ENCODE measurements around the gene CELF2. TPM values are rescaled to one million over a fixed set of nuclear protein-coding genes. Genes with fewer than 3 reads are reported as not detected.
"Not testable (repeated sequence)": the region's sequence is repeated elsewhere in the genome, so short reads cannot be mapped to it uniquely, and the experiment has no call there.

Gene CELF2
- total and polyA plus RNA-seq, 8 donors, result 58.0 to 107 (median 65.9) TPM

GRCh38 chr10:11339660-11340059, 322.0 kb downstream of the CELF2 start:
- peak in 1 of 4 donors; percentile 57 for DNase-seq
- intact Hi-C loops (cut with DNase I), result no loop called here
- no peak overlapping the region for H3K27ac ChIP-seq

GRCh38 chr10:11341283-11341960, 323.8 kb downstream of the CELF2 start:
- Histone ChIP-seq H3K27me3 (no peaks in the 10 kb centered on the region), H3K36me3 (no peaks in the 10 kb centered on the region), H3K27ac (no peak overlapping the region), H3K9me3 (no peaks in the 10 kb centered on the region), H3K4me1 (peaks cover 0 to 18% of the 10 kb centered on the region in 2 donors), H3K4me3 (no peak overlapping the region)
- ATAC-seq (no peak), DNase-seq (no peak)
- TF ChIP-seq CTCF (IDR thresholded peaks at IDR 0.05), result no peak
- intact Hi-C loops (cut with DNase I), result no loop called here

More at GRCh38 chr10:11339660-11340059, 322.0 kb downstream of the CELF2 start:
- no peak for TF ChIP-seq CTCF (IDR thresholded peaks at IDR 0.05)
- Histone ChIP-seq H3K9me3 (no peaks in the 10 kb centered on the region), H3K4me3 (no peak overlapping the region), H3K4me1 (peaks cover 0 to 11% of the 10 kb centered on the region in 2 donors), H3K36me3 (peaks cover 0 to 7% of the 10 kb centered on the region in 2 donors), H3K27me3 (no peaks in the 10 kb centered on the region)
- ATAC-seq, result no peak

- Histone ChIP-seq H3K36me3 (no peaks in the 10 kb centered on the region), H3K4me3 (no peak overlapping the region), H3K27ac (no peak overlapping the region), H3K9me3 (no peaks in the 10 kb centered on the region), H3K4me1 (peaks cover 0 to 18% of the 10 kb centered on the region in 2 donors), H3K27me3 (no peaks in the 10 kb centered on the region)
- DNase-seq, result peak in 1 of 4 donors; percentile 66
- intact Hi-C loops (cut with DNase I), result no loop called here
- ATAC-seq, result no peak
- TF ChIP-seq CTCF (IDR thresholded peaks at IDR 0.05), result no peak
These were observed 326.4 kb downstream of the CELF2 start for GRCh38 chr10:11344081-11344480.

- H3K4me3 ChIP-seq, result no peak overlapping the region
- H3K9me3 ChIP-seq, result no peaks in the 10 kb centered on the region
- intact Hi-C loops (cut with DNase I), result no loop called here
- DNase-seq (peak in 1 of 4 donors; percentile 71), ATAC-seq (no peak)
- no peak for TF ChIP-seq CTCF (IDR thresholded peaks at IDR 0.05)
- no peak overlapping the region for H3K27ac ChIP-seq
- no peaks in the 10 kb centered on the region for H3K36me3 ChIP-seq
- no peaks in the 10 kb centered on the region for H3K27me3 ChIP-seq
- peaks cover 0 to 18% of the 10 kb centered on the region in 2 donors for H3K4me1 ChIP-seq
These were observed 326.9 kb downstream of the CELF2 start for GRCh38 chr10:11344550-11344949.

- DNase-seq (peak in 1 of 4 donors; percentile 68), ATAC-seq (peak; percentile 98)
- TF ChIP-seq CTCF (IDR thresholded peaks at IDR 0.05), result peak in 1 of 2 donors; percentile 11
- Histone ChIP-seq H3K4me3 (no peak overlapping the region), H3K36me3 (no peaks in the 10 kb centered on the region), H3K9me3 (no peaks in the 10 kb centered on the region), H3K27me3 (no peaks in the 10 kb centered on the region), H3K27ac (no peak overlapping the region), H3K4me1 (peaks cover 0 to 18% of the 10 kb centered on the region in 2 donors)
- intact Hi-C loops (cut with DNase I), result no loop called here
These were observed 327.8 kb downstream of the CELF2 start for GRCh38 chr10:11345224-11346054.

GRCh38 chr10:11347580-11347979, 329.9 kb downstream of the CELF2 start:
- ATAC-seq; DNase-seq; H3K9me3 ChIP-seq; H3K36me3 ChIP-seq; H3K27ac ChIP-seq; intact Hi-C loops (cut with DNase I); H3K27me3 ChIP-seq; H3K4me3 ChIP-seq: not testable (repeated sequence)
- peaks cover 0 to 15% of the 10 kb centered on the region in 2 donors for H3K4me1 ChIP-seq

Measured in left lung (tissue), 10 donors.